Fibroblast of skin of scalp (primary cell): ENCODE measurements around the gene RNLS.
"Not testable (repeated sequence)": the region's sequence is repeated elsewhere in the genome, so short reads cannot be mapped to it uniquely, and the experiment has no call there.

Source experiments
- DNase-seq: peaks from one replicate; pipeline ENCODE4 v3.0.0-alpha.2; 2013

RNLS gene

DNA sequence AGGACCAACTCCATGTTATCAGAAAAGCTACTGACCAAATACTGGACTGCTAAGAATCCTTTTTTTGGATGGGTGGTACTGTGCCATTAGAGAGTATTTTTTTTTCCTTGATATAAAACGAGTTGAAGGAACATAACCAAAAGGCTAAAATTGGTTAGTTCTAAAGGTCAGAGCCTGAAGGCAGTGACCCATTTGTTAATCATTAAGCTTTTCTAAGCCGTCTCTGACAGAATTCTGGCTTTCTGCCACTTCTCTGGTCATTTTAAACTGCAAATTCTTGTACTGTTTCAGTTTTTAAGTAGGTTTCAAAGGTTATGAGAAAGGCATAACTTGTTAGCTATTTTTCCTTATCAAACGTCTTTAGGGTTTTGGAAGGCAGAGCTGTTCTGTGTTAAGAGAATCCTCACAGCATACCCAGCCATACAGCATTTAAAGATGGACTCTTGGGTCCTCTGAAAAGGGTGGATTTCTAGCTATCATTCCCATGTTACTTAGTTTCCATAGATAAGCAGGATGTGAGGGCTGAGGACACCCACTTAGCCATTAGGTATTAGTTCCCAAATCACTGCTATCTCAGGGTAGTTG lies 196.8 kb downstream of the RNLS start:
- DNase-seq, result peak; percentile 18

DNA sequence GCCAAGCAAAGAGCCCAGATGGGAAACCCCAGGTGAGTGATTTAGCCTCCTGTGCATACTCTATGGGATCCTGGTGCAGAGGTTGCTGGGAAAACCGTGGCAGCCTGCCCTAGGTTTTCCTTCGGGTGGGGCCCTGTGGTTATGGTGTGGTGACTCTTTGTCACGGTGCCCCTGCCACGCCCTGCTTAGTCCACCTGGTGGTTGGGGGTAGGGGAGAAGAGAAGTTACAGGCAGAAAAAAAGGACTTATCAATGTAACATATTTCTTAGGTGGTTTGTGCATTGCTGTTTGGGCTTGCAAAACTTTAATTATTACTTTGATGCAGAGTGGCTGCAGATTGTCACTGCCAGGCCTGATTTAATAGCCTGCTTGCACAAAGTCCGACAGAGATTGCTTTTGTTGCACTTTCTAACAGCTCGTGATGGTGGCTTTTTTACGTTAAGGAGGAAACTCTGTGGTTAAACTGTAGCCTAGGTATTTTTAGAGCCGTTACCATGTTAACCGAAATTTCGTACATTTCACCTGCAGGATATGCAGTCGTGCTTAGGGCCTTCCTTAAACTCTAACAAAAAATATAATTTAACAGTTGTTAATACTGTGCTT lies 197.4 kb downstream of the RNLS start:
- no peak for DNase-seq

DNA sequence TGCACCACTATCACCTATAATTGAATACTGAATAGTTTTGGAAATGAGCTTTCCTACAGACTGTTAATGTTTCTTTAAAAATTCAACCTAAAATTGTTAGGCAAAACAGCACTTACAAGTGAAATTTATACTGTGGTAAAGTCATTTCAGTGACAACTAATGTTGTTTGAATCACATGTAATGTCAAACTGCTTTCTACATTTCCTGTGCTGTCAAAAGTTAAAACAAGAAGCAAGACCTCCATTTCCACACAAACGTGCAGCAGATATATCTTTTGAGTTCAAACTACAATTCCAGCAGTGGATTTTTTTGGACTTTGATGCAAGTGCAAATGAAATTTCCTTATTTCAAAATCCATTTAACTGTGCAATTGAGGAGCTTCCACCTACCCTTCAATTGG lies 199.8 kb downstream of the RNLS start:
- DNase-seq, result no peak

DNA sequence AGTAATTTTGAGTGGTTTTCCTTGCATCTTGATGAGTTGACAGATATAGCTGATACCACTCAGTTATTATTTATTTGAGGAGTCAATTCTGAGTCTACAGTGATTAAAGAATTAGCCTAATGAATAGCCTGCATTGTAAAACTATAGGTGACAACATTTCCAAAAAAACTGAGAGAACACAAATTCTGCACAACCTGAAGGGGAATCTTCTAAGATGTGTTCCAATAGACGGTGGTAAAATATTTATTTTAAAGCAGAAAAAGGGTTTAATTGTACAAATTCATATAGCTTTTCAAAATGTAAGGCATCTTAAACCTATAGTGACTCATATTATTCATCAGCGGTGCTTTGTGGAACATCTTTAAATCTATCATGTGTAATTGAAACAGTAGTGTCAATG lies 200.4 kb downstream of the RNLS start:
- DNase-seq, result no peak

DNA sequence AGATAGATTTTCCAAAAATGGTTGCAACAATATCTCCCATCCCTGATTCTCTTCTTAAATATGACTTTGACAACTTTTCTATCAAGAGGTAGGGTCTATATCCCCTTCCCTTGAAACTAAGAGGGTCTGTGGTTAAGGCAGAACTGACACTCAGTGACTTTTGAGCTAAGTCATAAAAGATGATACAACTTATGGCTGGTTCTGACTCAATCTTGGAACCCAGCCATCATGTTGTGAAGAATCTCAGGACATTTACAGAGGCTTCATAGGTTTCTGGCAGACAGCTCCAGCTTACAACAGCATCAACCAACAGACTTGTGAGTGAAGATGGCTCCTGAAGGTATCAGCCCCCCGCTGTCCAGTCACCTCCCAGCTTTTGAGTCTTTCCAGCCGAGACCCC lies 203.5 kb downstream of the RNLS start:
- DNase-seq, result peak; percentile 72

DNA sequence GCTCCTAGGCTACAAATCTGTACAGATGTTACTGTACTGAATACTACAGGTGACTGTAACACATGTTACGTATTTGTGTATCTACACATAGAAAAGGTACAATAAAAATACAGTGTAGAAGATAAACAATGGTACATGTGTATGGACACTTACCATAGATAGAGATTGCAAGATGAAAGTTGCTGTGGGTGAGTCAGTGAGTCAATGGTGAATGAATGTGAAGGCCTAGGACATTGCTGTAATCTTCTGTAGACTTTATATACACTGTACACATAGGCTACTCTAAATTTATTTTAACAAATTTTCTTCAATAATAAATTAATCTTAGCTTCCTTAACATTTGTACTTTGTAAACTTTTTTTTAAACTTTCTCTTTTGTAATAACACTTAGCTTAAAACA lies 205.6 kb downstream of the RNLS start:
- DNase-seq, result no peak

DNA sequence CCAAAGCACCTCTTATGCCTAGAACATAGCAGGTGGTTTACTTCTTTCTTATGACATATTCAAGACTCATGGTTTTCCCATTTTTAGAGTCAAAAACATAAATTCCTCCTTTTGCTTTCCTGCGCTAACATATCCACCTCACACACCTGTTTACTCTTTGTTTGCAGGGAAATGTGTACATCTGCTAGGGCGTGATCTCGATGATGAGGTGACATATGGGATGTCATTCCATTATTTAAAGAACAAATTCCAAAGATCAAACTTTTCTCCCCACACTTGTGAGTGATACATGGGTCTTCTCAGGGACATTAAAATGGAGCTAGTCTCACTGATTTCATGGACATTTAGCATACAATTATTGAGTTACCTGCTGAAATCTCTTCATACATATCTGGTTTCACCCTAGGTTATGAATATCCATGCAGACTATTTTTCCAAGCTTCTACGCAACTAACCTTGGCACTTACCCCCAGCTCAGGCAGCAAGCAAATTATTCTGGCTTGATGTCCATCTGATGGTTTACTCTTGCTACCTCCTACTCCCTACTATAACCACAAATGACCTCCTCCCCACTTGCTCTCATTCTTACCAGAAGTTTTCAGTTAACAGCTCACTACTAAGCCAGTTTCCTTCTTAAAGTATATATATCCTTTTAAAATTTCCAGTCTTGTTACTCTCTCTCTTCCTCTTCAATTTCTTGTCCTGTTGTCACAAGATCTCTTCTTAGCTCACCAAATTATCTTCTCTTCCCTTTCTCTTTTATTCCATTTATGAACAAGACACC lies 208.5 kb downstream of the RNLS start:
- DNase-seq, result no peak

DNA sequence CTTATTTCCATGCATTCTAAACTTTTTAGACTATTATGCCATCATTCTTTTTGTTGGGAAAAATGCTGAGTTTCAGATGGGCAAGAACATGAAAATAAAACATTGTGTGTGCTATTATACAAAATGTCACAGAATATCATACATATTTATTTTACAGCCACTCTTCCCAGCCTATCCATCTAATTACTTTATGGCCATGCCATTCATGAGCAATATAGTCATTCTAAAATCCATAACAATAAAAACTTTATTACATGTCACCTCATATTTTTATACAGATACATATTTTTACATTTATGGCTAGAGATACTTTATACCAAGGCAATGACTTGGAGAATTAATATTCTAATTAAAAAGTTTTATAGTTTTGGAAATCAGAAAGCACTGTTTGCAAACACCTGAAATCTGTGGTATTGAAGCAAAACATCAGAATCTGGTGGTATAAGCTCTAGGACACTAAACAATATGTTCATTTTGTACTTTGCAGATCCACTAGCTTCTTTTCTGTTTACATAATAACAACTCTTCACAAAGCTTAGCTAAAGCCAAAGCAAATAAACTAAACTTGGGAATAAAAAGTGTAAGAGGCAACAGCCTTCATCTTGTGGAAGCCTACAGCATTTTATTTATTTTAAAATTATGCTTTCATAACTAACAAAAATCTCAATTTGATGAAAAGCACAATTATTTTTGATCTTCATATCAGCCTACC lies 210.1 kb downstream of the RNLS start:
- DNase-seq, result no peak

DNA sequence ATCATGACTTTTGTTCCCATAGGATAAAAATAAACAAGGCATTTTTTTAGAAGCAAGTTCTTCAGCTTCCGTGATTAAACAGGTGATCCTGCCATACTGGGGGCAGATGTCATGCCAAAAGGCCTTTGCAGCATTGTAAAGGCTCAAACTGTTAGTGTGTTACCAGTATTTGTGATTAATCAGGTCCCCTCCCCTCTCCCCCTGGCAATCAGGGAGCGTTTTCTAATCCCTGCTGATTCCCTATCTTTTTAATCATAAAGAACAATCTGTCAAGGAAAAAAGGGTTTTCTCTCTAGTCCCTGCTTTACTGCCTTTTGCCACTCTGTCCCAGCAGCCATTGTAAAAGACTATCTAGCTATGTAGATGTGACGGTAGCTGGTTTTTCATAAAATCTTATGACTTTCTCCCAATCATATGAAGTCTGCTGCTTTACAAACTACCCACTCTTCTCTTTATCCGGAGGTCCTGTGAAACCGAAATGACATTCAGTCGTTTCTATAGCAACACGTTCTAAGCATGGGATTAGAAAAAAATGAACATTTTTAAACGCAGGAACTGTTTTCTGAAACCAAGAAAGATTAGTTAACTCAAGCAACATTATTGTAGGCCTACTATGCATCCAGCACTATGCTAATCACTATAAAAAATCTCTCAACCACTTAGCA lies 210.9 kb downstream of the RNLS start:
- no peak for DNase-seq

DNA sequence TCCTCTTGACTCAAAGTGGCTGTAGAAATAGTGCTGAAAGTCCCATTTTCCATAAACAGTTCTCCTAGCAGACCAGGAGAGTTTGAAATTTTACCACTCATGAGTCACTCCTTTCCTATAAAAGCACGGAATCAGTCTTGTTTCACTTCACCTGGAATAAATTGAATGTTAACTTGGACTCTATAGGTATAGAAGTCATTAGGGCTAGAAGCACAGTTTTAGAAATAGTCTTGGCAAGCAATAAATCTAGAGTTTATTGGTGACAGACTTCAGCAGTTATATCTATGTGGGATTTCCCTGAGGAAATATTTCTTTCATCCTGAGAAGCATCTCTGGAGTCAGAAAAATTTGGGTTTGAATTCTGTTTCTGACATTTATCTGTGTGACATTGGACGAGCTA lies 212.4 kb downstream of the RNLS start:
- DNase-seq, result no peak

DNA sequence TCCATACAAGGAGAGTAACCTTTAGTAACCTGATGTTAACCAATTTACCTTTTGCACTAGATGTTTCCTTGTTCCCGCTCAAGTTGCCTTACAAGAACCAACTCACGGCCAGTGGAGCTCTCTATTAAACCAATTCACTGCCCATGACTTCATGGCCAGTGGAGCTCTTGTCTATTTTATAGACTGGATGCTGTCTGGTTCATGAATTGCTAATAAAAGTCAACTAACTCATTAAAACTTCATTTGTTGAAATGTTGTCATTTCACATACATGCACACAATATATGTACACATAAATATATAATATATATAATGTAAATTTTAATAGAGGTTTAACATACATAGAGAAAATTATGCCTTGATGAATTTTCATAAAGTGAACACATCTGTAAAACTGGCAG lies 216.3 kb downstream of the RNLS start:
- no peak for DNase-seq

DNA sequence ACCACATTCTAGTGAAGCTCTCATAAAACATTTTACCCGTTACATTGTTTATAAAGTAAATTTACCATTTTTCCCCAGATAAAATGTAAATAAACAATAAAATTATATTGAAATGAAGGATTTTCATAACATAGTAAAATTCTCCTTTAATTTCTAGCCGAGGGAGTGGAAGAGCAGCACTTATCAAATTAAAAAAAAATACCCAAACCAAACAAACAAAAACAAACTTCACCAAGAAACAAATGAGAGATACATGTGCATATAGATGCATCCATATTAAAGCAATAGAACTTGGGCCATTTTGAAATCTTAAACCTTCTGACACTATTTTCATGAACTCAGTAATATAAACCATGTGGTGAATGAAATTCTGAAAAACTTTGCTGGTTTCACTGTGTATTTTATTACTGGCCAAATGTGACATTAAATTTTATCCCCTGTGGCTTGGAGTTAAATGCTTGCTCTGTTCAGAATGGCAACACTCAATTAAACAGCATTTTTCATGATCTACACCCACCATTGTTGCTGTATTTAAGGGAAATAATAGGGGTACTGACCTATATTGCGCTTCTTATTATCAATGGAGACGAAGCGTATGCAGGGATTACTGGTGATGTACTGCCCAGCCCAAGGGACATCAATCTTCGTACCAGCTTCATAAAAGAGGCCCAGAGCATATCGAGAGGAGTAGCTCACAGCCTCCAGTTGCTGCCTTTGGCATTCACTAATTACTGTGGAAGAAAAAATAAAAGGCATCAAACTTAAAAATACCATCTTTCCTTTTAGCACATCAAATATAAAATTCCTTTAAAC lies 220.9 kb downstream of the RNLS start:
- DNase-seq, result no peak

DNA sequence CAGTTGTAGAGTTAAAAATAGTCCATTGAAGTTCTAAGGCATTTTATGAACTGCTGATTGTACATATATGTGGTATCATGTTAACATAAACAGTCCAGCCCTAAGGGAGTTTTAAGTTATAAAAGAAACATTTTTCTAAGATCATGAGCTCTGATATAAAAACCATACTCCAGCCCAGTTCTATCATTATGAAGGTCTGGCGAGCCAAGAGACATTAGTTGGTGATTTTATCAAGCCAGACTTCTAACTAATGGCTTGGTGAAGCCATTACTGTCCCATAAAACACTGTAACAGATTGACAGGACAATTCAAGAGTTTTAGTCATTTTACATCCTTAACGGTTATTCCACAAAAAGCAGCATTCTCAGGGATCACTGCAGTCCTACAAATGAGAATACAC lies 221.6 kb downstream of the RNLS start:
- no peak for DNase-seq

DNA sequence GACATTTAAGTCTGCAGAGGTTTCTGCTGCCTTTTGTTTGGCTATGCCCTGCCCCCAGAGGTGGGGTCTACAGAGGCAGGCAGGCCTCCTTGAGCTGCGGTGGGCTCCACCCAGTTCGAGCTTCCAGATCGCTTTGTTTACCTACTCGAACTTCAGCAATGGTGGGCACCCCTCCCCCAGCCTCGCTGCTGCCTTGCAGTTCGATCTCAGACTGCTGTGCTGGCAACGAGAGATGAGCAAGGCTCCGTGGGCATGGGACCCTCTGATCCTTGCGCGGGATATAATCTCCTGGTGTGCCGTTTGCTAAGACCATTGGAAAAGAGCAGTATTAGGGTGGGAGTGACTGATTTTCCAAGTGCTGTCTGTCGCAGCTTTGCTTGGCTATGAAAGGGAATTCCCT lies 227.4 kb downstream of the RNLS start:
- not testable (repeated sequence) for DNase-seq

DNA sequence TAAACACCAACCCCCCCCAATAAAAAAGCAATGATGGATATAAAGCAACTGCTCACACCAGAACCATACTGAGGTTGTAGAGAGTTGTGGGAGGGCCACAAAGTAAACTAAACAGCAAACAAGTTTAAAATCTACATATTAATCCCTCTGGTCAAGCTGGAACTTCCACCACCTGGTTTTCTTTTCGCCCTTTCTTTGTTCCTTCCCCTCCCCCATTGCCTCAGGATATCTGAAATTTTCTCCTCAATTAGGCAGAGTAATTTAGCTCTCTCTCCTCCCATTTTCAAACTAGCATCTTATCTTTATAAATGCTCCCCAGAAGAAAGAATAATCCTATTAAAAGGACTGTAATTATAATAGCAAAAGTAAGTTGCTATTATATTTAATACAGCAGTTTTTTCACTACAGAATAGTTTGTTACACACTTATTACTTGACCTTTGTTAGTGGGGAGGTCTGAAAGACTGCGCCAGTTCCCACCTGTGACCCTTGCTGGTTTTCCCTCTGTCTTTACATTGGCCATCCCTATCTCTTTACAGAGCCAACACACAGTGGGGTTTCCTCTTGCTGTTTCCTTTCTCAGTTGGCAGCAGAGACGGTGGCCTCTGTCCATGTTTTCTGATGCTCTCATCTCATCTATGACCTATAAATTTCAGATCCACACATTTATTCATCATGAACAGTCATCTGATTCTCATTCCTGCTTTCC lies 235.4 kb downstream of the RNLS start:
- no peak for DNase-seq

DNA sequence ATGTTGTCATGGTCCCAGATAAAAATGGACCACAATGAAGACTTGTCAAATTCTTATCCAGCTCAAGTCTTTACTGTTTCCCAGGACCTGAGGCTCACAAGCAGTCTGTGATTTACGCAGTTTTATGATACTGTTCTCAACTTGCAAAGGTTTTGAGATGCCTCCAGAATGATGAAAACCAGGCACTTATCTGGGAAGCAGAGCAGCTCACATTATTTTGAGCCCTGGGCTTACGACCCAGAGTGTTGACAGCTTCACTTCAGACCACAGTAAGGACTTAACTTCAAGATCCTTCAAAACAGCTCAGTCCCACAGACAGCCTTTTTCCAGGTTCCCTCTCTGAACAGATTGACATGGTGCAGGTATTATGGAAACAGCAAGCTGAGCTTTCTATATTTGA lies 236.1 kb downstream of the RNLS start:
- no peak for DNase-seq

DNA sequence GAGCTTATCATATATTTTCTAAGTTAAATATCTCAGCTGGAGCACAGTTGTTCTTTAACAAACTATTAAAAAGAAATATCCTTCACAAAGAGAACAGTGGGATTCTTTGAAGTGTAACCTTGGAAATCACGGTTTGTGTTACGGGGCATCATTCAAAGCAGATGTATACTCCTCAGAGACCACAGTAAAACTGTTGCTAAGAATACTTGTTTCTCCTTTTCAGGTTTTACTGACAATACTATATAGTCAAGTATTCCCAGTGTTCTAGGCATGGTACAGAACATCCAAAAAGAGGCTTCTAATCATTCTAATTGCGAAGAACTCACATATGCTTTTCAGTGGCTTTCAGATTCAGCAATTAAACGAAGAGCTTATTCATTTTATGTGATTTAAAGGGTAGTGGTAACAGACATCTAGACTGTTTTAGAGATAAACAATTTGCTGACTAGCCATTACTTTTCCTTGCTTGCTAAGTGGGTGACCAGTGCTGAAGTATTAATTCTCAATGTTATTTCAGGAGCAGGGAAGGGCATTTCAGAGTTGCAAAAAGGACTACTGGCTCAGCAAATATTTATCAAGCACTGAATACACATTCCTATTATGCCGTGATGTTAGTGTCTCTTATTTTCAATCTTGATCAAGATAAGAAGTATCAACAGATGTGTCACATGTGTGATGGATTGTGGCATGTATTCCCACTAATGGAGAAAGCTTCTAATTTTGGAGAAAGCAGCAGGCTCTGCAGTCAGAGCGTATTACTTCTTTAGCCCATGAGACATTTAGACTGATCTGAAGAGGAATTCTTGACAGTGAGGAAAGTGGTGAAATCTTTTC lies 236.8 kb downstream of the RNLS start:
- DNase-seq, result no peak

DNA sequence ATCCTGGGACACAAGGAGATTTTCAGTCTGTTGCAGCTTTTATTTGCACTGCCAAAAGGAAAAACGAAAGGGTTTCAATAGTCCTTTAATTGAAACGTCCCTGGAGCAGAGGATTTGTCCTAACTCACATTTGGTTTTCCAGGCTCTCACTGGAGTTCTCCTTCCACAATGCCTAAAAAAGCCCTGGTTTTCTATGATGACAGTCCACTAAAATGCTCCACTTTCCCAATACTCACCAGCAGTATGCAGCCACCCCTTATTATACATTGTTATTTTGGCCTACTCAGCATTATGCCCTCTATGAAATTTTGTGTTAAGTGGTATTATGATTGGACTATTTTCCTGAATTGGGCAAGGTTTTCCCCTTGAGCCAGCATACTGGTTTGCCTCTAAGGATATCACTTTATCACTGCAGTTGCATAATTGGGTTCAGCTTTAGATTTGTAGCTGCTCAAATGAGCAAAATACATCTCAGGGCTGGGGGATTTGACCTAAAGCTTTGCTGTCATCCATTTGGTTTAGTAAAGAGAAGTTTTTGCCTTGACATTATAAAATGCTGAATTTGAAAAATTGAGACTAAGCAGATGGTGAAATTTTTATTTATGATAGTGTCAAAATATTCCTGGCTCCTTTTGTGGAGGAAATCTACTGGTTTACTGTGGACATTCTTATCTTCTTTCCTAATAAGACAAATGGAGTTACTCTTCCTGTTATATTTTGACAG lies 239.2 kb downstream of the RNLS start:
- no peak for DNase-seq

DNA sequence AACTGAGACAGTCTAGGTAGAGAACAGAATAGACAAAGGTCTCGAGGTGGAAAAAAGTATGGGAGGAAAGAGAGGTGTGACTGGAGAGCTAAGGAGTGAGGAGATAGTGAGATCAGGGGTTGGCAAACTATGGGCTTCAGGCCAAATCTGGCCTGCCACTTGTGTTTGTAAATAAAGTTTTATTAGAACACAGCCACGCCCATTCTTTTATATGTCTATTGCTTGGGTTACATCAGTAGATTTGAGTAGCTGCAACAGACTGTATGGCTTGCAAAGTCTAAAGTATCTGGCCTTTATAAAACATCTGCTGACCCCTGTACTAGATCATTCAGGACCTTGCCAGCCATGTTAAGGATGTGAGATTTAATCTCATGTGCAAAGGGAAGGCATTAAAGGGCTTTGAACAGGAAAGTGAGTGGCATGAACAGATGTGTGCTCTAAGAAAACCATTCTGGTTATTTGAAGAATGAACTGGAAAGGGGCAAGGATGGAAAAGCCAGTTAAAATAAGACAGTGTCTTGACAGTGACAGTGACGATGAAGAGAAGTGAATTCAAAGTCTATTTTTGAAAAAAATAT lies 240.3 kb downstream of the RNLS start:
- no peak for DNase-seq
